ENCODE results near the gene SLC29A1.
"Not testable (repeated sequence)": the region's sequence is repeated elsewhere in the genome, so short reads cannot be mapped to it uniquely, and the experiment has no call there.

SLC29A1 gene

DNA sequence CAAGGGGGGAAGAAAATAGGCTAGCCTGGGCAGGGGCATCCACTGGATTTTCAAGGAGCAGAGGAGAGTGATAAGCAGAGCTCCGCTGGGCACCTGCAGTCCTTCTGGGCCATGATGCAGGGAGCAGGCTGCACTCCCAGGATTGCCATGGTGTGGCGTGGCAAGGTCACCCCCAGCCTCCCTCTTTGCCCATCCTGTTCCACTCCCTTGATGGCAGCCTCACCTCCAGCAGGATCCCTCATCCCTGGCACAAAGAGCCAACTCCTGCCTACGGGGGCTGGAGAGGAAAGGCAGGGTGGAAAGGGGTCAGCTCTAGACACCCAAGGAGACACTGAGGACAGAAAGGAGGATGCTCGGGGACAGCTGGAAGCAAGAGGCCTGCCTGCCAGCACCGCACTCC lies 29.1 kb upstream of the SLC29A1 start:
- no peak for DNase-seq (ENCODE audit: low read depth)

DNA sequence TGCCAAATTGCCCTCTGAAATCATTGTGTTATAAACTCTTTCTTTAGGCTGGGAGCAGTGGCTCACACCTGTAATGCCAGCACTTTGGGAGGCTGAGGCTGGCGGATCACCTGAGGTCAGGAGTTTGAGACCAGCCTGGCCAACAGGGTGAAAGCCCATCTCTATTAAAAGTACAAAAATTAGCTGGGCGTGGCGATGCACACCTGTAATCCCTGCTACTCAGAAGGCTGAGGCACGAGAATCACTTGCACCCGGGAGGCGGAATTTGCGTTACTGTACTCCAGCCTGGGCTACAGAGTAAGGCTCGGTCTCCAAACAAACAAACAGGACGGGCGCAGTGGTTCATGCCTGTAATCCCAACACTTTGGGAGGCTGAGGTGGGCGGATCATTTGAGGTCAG lies 27.0 kb upstream of the SLC29A1 start:
- not testable (repeated sequence) for DNase-seq (ENCODE audit: low read depth)

DNA sequence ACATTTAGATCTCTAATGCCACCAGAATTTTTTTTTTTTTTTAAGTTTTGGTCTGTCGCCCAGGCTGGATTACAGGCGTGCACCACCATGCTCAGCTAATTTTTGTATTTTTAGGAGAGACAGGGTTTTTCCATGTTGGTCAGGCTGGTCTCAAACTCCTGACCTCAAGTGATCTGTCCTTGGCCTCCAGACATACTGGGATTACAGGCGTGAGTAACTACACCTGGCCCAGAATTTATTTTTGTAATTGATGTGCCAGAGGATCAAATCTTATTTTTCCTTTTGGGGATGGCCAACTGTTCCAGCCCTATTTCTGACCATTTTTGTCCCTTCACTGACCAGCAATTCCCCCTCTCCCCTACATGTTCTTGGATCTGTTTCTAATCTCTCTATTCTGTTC lies 24.7 kb upstream of the SLC29A1 start:
- DNase-seq (ENCODE audit: low read depth), result no peak

DNA sequence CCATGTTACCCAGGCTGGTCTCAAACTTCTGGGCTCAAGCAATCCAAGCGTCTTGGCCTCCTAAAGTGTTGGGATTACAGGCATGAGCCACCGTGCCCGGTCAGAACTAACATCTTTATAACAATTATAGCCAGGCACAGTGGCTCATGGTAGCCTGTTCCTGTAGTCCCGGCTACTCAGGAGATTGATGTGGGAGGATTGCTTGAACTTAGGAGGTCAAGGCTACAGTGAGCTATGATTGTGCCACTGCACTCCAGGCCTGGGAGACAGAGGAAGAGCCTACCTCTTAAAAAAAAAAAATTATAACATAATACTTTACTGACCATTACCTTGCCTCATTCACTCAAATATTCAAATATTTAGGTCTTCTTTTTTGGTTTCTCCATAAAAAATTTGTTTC lies 23.5 kb upstream of the SLC29A1 start:
- no peak for DNase-seq (ENCODE audit: low read depth)

DNA sequence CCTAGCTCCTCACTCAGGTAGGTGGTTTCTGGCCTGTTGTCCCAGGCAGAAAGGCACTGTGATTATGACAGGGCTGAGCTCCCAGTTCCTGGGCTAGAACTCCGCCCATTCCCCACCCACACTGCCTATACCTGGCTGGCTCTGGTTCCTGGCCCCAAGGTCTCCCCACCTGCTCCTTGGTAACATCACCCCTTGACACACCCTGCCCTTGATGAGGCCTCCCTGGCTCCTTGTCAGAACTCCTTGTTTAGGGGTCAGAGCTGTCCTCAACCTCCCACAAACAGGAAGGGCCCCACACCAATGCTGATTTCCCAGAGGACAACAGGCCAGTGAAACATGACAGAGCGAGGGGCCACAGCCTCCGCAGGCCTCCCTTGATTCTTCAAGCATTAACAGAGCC lies 22.2 kb upstream of the SLC29A1 start:
- DNase-seq (ENCODE audit: low read depth), result no peak

DNA sequence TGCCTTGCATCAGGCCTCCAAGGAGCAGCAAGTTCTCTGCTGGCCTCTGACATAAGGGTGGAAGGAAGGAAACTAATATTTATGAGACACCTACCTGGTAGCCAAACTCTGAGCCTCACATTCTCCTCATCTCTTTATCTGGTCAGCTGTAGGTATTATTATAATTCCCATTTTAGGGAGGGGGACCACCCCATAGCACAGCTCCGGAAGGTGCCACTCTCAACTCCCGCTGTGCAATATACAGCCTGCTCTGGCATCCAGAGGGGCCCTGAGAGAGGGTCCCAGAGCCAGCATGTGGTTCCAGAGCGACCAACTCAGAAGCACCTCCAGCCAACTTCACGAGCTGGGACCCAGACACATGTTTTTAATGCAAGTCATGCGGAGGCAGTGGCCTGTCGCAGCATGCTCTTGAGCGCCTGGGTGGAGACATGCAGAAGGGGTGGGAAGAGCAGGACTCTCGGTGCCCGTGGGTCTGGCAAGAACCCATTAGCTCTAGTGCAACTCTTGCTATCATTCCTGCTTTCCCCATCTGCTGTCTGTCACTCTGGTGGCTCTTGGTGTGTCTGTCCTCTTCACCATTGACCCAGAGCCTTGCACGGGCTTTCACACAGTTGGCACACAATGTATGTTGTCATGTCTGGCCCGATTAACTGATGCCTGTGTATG lies 21.6 kb upstream of the SLC29A1 start:
- DNase-seq (ENCODE audit: low read depth), result no peak

DNA sequence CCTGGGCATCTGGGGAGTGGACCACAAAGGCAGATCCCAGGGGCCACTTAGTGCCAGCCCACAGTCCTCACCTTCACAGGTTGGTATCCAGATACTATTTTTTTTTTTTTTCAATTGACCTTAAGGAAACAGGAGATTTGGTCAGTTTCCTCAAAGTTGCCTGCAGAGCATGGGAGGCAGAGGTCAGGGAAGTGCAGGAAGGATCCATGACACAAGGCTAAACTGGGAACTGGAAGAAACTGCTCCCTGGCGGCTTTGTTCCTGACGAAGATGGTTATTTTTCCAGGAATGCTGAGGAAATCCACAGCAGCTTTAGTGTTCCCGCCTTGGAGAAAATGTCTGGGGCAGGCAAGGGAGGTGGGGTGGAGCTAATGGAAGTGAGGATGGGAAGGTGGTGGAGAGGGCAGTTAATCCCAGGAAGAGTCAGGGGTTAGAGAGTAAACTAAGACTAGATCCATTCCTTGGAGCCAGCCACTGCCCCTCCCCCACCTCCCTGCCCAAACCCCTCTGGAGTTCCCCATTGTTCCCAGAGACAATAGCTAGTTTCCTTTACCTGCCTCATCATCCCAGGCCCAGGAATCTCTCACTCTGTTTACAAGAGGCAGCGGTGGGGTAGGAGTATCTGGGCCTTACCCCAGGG lies 20.9 kb upstream of the SLC29A1 start:
- no peak for DNase-seq (ENCODE audit: low read depth)

DNA sequence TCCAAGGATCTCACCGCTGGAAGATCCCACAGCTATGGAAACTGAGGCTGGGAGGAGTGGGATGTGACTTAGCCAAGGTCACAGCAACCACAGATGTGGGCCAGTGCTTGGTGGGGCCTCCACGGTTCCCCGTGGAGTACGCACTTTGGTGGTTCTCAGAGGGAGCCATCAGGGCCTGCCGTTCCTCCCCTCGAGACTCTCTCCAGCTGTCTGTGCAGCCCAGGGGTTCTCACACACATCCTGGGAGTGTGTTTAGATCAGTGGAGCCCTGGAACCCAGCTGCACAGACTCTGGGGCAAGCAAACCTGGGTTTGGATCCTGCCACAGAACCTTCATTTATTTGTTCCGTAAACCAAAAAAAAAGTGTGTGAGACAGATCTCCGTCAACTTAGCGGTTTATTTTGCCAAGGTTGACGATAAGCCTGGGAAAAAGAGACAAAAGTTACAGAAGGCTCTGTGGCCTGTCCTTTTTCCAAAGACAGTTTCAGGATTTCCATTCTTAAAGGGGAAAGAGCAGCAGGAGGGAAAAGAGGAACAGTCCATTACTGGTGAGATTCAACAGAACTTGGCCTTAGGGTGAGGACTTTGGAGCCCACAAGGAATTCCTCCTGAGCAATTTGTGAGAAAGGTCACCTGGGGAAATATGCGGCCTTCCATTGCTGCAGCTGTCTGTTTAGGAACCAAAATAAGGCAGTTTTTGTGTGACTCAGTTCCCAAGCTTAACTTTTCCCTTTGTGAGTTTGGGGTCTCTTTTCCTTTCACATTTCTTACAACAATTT lies 20.2 kb upstream of the SLC29A1 start:
- DNase-seq (ENCODE audit: low read depth), result no peak

DNA sequence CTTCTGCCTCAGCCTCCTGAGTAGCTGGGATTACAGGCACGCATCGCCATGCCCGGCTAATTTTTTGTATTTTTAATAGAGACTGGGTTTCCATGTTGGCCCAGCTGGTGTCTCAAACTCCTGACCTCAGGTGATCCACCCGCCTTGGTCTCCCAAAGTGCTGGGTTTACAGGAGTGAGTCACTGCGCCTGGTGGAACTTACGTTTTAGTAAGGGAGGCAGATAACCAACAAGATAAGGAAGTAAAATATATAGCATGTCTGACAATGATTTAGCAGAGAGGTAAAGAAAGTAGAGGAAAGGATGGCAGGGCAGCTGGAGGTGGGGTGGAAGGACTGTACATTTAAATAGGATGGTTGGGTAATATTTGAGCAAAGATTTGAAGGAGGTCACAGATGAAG lies 19.4 kb upstream of the SLC29A1 start:
- DNase-seq (ENCODE audit: low read depth), result no peak

DNA sequence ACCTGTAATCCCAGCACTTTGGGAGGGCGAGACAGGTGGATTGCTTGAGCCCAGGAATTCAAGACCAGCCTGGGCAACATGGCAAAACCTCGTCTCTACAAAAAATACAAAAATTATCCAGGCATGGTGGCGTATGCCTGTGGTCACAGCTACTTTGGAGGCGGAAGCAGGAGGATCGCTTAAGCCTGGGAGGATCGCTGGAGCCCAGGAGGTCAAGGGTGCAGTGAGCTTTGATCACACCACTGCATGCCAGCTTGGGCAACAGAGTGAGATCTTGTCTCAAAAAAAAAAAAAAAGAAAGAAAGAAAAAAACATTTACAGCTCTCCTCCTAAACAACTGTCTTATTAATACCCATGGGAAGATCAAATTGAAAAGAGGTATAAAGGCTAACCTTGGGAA lies 15.4 kb upstream of the SLC29A1 start:
- no peak for DNase-seq (ENCODE audit: low read depth)

DNA sequence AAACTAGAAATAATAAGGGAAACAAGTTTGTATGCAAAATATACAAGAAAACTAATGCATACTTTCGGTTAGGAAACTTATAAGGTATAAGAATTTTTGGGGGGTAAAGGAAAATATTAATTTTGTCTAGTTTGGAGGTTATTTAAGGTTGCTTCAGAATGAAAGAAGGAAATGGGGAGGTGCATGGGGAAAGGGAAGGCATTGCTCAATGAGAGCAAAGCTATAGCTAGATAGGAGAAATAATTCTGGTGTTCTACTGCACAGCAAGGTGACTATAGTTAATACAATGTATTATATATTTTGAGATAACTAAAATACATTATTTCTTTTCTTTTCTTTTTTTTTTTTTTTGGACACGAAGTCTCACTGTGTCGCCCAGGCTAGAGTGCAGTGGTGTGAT lies 12.1 kb upstream of the SLC29A1 start:
- no peak for DNase-seq (ENCODE audit: low read depth)

DNA sequence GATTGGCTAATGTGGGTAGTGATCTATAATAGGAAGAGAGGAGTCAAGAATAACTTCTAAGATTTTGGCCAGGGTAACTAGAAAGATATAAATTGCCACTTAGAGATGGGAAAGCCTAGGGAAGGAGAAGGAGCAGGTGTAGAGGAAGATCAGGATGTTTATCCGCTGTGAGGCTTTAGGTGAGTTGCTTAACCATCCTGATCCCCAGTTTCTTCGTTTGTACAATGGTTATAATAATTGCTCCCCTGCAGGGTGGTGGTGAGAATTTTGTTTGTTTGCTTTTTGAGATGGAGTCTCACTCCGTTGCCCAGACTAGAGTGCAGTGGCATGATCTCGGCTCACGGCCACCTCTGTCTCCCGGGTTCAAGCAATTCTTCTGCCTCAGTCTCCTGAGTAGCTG lies 9.1 kb upstream of the SLC29A1 start:
- no peak for DNase-seq (ENCODE audit: low read depth)

DNA sequence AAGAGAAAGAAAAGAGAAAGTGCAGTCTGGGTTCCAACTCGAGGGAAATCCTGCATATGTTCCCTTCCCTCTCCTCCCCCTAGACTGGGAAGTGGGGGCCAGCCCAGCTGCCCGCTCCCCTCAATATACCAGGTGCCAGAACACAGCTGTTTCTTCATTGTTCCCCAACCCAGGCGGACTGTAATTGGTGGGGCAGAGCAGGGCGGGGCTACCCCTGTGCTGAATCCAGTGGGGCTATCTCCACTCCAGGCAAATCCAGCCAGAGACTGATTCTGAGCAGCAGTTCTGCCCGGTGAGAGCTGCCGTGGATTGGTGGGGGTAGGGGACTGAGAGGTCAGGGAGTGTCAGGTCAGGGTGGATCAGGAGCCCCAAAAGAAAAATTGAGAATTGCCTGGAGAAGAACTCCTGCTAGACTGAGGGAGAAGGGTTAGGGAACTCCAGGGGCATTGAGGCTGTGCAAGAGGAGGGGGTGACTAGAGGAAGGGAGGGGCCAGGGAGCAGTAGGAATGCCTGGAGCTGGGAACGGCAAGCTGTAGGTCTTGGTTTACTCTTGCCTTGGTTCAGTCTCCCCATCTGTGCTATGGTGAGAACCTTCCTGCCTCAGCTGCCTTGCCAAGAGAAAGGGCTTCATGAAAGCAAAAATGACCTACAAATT lies 6.6 kb upstream of the SLC29A1 start, which contains the start of gene MYMX:
TSS of gene MYMX (plus strand) at position 250 of the 655 bp plus-strand sequence. CDS start 546 bp downstream, outside the sequence.
- DNase-seq (ENCODE audit: low read depth), result no peak

DNA sequence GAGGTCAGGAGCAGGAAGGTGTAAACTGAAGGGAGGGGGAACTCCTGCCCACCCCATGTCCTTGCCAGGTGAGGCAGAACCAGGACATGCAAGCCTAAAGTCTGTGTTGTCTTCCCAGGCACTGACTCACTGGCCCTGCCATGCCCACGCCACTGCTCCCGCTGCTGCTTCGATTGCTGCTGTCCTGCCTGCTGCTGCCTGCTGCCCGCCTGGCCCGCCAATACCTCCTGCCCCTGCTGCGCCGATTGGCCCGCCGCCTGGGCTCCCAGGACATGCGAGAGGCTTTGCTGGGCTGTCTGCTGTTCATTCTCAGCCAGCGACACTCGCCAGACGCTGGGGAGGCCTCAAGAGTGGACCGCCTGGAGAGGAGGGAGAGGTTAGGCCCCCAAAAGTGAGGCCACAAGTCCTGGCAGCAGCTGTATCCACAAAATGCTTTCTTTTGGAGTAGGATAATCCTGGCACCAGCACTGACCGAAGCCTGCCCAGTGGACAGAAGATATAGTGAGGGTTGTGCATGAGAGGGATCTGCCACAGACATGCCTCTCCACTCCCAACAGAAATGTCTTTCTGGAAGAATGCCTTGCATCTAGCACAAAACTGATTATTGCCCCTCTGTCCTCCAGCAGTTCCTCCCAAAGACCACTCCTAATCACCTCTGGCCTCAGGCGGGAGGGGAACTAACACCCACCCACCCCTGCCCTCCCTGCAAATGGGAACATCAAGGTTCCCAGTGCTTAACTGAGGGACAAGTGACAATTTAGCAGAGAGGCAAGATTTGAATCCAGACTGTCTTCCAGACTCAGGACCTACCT lies 5.9 kb upstream of the SLC29A1 start:
- no peak for DNase-seq (ENCODE audit: low read depth)

DNA sequence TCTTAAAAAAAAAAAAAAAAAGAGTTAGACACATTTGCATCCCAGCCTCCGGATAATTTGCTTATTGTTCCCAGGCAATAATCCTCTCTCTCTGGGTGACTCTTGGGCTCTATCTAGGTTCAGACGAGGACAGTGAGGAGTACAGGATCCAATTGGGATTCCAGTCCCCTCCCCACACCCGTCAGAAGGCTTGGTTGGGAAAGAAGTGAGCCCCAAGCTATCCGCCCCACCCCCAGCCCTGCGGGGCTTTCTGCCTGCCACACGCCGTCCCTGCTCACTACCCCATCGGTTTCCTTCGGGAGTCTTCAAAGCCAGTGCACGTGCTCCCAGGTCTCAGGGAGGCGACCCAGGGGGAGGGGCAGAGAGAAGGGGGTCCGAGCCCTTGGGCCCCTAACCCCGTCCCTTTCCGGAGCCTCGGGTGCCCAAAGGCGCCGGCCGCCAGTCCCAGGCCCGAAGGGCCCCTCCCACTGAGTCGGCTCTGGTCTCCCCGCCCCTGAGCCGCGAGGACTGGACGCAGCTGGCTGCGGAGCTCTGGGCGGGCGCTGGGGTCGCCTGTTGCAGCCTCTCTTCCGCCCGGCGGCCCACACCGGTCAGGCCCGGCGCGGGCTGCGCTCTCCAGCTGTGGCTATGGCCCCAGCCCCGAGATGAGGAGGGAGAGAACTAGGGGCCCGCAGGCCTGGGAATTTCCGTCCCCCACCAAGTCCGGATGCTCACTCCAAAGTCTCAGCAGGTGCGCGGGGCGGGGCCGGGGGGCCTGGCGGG lies 4.2 kb upstream of the SLC29A1 start:
- DNase-seq (ENCODE audit: low read depth), result no peak

DNA sequence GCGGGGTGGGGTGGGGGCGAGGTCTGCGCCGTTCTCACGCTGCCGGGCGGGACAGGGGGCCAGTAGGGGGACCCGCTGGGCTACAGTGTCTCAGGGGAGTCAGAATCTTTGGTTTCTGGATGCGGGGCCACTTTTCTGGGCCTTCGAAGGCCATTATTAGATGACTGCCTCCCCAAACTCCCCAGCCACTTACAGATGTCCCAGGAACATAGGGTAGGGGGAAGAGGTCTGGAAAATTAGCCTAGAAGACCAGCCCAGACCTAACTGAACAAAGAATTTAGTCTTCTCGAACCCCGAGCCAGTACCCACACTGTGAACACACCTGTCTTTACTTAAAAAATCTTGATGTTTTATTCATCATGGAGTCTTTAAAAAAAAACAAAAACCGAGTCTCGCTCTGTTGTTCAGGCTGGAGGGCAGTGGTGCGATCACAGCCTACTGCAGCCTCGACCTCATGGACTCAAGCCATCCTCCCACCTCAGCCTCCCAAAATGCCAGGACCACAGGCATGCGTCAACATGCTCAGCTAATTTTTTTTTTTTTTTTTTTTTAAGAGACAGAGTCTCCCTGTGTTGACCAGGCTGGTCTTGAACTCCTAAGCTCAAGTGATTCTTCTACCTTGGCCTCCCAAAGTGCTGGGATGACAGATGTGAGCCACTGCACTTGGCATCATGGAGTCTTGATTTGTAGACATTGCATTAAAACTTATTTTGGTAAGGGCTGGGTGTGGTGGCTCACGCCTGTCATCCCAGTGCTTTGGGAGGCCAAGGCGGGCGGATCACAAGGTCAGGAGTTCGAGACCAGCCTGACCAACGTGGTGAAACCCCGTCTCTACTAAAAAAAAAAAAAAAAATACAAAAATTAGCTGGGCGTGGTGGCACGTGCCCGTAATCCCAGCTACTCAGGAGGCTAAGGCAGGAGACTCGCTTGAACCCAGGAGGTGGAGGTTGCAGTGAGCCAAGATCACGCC lies 3.3 kb upstream of the SLC29A1 start:
- no peak for DNase-seq (ENCODE audit: low read depth)

DNA sequence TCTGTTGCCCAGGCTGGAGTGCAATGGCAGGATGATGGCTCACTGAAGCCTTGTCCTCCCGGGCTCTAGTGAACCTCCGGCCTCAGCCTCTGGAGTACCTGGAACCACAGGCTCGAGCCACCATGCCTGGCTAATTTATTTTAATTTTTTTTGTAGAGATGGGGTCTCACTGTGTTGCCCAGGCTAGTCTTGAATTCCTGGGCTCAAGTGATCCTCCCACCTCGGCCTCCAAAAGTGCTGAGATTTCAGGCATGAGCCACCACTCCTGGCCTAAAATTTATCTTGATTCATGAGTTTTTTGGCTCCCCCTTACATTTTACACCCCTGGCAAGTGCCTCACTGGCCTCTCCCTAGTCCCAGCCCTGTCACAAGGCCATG lies 2.5 kb upstream of the SLC29A1 start:
- no peak for DNase-seq (ENCODE audit: low read depth)

DNA sequence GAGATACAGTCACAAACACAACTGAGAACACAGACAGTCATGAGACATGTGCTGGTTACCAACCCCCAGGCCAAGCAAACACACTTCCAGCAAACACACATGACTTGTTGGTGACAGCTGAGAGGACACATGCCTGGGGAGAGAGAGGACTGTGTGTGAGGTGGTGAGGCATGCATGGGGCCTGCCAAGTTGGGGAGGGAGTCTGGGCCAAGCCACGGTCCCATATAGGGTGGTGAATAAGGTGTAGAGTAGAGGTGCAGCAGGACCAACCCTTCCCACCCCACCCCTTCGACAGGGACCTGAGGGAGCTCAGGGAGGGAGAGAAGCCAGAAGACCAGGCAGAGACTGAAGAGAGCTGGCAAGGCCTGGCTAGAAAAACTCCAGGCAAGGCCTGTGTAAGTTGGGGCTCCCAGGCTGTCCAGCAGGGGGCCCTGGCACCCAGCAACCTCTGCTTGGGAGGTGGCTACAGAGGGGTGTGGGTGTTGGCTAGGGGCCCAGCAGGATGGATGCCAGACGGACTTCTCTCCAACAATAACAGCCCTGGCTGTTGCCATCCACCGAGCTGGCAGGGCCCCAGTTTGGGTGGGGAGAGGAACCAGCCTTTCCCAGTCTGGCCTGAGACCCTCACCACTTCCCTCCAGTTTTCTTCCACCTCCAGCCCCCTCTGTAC lies 2.0 kb upstream of the SLC29A1 start:
- DNase-seq (ENCODE audit: low read depth), result peak; percentile 47

DNA sequence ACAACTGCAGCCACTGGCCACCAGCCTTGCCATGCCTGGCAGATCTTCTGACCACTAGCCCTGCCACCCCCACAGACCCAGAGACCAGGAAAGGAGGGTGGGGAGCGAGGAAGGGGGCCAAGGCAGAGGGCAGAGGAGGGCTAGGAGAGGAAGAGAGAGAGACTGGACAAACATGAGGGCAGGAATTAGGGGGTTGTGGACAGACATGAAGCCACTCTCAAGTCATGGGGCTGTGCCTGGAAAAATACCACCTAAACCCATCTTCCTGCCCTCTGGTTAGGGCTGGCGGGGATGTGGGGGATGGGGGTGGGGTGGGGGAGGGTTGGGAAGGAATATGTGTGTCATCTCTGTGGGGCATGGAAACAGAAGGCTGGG lies 1.4 kb upstream of the SLC29A1 start:
- DNase-seq (ENCODE audit: low read depth), result no peak

Data from T-helper 22 cell (primary cell).